GM21381 (cell line): Measurements from ENCODE around the gene CACNA2D3.

Source experiments
- ATAC-seq: cut with Tn5 transposase; IDR thresholded peaks from one replicate; pipeline ENCODE4 v1.9.1; 2021; ENCODE audit warnings: mild to moderate bottlenecking, moderate library complexity; ENCODE audit not compliant: unreplicated experiment

The CACNA2D3 gene

GRCh38 chr3:54168451-54168850, 46.1 kb downstream of the CACNA2D3 start:
- ATAC-seq, result no peak

GRCh38 chr3:54169524-54169923, 47.2 kb downstream of the CACNA2D3 start:
- no peak for ATAC-seq

- no peak for ATAC-seq
These were observed 49.2 kb downstream of the CACNA2D3 start for GRCh38 chr3:54171509-54171908.

GRCh38 chr3:54171951-54172350, 49.6 kb downstream of the CACNA2D3 start:
- no peak for ATAC-seq

GRCh38 chr3:54173371-54173770, 51.0 kb downstream of the CACNA2D3 start:
- ATAC-seq, result no peak

GRCh38 chr3:54176106-54176505, 53.8 kb downstream of the CACNA2D3 start:
- no peak for ATAC-seq

- ATAC-seq, result no peak
These were observed 55.5 kb downstream of the CACNA2D3 start for GRCh38 chr3:54177816-54178215.

- ATAC-seq, result no peak
These were observed 56.0 kb downstream of the CACNA2D3 start for GRCh38 chr3:54178376-54178775.

GRCh38 chr3:54180921-54181320, 58.6 kb downstream of the CACNA2D3 start:
- ATAC-seq, result no peak

GRCh38 chr3:54182242-54182641, 59.9 kb downstream of the CACNA2D3 start:
- no peak for ATAC-seq

- no peak for ATAC-seq
These were observed 63.4 kb downstream of the CACNA2D3 start for GRCh38 chr3:54185740-54186139.

GRCh38 chr3:54188176-54188791, 65.9 kb downstream of the CACNA2D3 start:
- no peak for ATAC-seq

- ATAC-seq, result no peak
These were observed 68.9 kb downstream of the CACNA2D3 start for GRCh38 chr3:54191220-54191619.

GRCh38 chr3:54192026-54192425, 69.7 kb downstream of the CACNA2D3 start:
- no peak for ATAC-seq

GRCh38 chr3:54193093-54193492, 70.7 kb downstream of the CACNA2D3 start:
- ATAC-seq, result no peak

GRCh38 chr3:54196360-54196991, 74.1 kb downstream of the CACNA2D3 start:
- no peak for ATAC-seq

GRCh38 chr3:54197509-54197908, 75.2 kb downstream of the CACNA2D3 start:
- ATAC-seq, result no peak

GRCh38 chr3:54198556-54198955, 76.2 kb downstream of the CACNA2D3 start:
- no peak for ATAC-seq

GRCh38 chr3:54202054-54202453, 79.7 kb downstream of the CACNA2D3 start:
- no peak for ATAC-seq

GRCh38 chr3:54202651-54203248, 80.4 kb downstream of the CACNA2D3 start:
- no peak for ATAC-seq

GRCh38 chr3:54206874-54207273, 84.5 kb downstream of the CACNA2D3 start:
- no peak for ATAC-seq

- no peak for ATAC-seq
These were observed 88.7 kb downstream of the CACNA2D3 start for GRCh38 chr3:54211097-54211496.
